Activated naive CD4-positive, alpha-beta T cell treated with anti-CD3 and anti-CD28 coated beads, Interleukin-2, amount 10 ng/mL, durations not matched to agents 7 days and 5 days (primary cell): ENCODE data around the gene SLC23A2.
"Not testable (repeated sequence)": the region's sequence is repeated elsewhere in the genome, so short reads cannot be mapped to it uniquely, and the experiment has no call there.

ENCODE experiments used
- CTCF ChIA-PET: fragments of 350-600 bp; sonication (Branson Sonifier 250); formaldehyde crosslinking; loops from one replicate; lab custom pipeline; 2021; ENCODE audit warnings: antibody characterized with exemption; lab: Charles Lee
- DNase-seq: peaks from one replicate; pipeline ENCODE4 v3.0.0-alpha.2; 2020
- H3K27ac Mint-ChIP-seq: one replicate; pipeline ENCODE4 v1.8.0; 2021; ENCODE audit warnings: mild to moderate bottlenecking, moderate library complexity, mixed read lengths
- H3K27me3 Mint-ChIP-seq: one replicate; pipeline ENCODE4 v1.8.0; 2021; ENCODE audit warnings: mild to moderate bottlenecking, mixed read lengths
- H3K36me3 Mint-ChIP-seq: one replicate; pipeline ENCODE4 v1.8.0; 2021; ENCODE audit warnings: mixed read lengths
- H3K4me1 Mint-ChIP-seq: one replicate; pipeline ENCODE4 v1.8.0; 2021; ENCODE audit warnings: mixed read lengths
- H3K4me3 Mint-ChIP-seq: one replicate; pipeline ENCODE4 v1.8.0; 2021; ENCODE audit warnings: mild to moderate bottlenecking, moderate library complexity, mixed read lengths
- H3K9me3 Mint-ChIP-seq: one replicate; pipeline ENCODE4 v1.8.0; 2021; ENCODE audit warnings: mixed read lengths

SLC23A2 gene

DNA sequence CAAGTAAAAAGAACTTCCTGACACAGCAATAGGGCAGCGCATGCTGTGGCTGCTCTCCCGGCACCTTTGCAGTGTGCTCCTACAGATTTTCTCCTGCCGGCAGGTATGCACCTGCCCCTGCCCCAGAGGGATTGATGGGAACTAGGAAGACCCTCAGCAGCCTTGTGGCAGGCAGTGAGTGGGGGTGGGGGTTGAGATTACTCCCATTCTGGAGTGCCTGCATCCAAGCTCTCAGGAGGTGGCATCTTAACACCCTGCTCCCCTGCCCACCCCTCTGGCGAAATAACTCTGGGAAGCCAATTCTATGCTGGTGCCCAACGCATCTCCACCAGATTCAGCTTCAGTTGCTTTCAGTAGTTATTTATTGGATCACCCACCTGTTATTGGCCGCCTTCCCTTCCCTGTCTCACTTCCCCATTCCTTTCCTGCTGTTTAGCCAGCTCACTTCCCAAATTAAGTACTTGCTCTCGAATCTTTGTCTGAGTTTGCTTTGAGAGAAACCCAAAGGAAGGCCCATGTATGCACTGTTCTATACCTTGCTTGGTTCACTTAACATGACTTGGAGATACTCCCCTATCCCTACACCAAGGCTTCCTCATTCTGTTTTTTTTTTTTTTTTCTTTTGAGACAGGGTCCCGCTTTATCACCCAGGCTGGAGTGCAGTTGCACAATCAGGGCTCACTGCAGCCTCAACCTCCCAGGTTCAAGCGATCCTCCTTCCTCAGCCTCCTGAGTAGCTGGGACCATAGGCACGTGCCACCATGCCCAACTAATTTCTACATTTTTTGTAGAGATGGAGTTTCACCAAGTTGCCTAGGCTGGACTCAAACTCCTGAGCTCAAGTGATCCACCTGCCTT lies 29.3 kb upstream of the SLC23A2 start:
- no peaks in the 10 kb centered on the region for H3K9me3 Mint-ChIP-seq
- CTCF ChIA-PET, result interaction anchor here (1.0 kb wide), 1 partner anchor 11 kb away, joined by 3 read pairs; no protein-coding TSS in a partner anchor
- no peaks in the 10 kb centered on the region for H3K4me1 Mint-ChIP-seq
- no peak overlapping the region for H3K4me3 Mint-ChIP-seq
- peaks cover 21% of the 10 kb centered on the region for H3K27me3 Mint-ChIP-seq
- no peaks in the 10 kb centered on the region for H3K36me3 Mint-ChIP-seq
- no peak overlapping the region for H3K27ac Mint-ChIP-seq
- DNase-seq, result no peak

DNA sequence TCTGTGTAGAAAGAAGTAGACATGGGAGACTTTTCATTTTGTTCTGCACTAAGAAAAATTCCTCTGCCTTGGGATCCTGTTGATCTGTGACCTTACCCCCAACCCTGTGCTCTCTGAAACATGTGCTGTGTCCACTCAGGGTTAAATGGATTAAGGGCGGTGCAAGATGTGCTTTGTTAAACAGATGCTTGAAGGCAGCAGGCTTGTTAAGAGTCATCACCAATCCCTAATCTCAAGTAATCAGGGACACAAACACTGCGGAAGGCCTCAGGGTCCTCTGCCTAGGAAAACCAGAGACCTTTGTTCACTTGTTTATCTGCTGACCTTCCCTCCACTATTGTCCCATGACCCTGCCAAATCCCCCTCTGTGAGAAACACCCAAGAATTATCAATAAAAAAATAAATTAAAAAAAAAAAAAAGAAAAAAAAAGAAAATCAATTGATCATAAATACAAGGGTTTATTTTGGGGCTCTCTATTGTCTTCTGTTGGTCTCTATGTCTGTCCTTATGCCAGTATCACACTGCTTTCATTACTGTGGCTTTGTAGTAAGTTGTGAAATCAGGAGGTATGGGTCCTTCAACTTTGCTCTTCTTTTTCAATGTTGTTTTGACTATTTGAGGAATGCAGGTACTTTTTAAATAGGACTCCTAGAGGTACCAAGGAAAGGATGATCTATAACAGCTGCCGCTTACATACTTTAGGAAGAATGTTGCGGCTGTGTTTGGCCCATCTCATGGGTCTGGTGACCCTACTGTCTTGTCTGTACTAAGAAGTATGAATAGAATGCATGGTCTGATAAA lies 27.1 kb upstream of the SLC23A2 start:
- DNase-seq, H3K4me1 Mint-ChIP-seq, H3K27ac Mint-ChIP-seq, H3K27me3 Mint-ChIP-seq, H3K4me3 Mint-ChIP-seq, CTCF ChIA-PET, H3K36me3 Mint-ChIP-seq, H3K9me3 Mint-ChIP-seq: not testable (repeated sequence)

DNA sequence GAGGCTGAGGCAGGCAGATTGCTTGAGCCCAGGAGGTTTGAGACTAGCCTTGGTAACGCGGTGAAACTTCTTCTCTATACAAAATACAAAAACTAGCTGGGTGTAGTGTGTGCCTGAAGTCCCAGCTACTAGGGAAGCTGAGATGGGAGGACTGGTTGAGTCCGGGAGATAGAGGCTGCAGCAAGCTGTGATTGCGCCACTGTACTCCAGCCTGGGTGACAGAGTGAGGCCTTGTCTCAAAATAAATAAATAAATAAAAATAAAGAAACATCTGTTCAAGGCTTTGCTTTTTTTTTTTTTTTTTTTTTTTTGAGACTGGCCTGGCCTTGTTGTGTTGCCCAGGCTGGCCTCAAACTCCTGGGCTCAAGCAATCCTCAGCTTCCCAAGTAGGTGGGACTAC lies 23.7 kb upstream of the SLC23A2 start:
- H3K36me3 Mint-ChIP-seq, result no peaks in the 10 kb centered on the region
- no peak for DNase-seq
- no peaks in the 10 kb centered on the region for H3K27me3 Mint-ChIP-seq
- H3K4me3 Mint-ChIP-seq, result no peak overlapping the region
- no peaks in the 10 kb centered on the region for H3K9me3 Mint-ChIP-seq
- H3K4me1 Mint-ChIP-seq, result no peaks in the 10 kb centered on the region
- no peak overlapping the region for H3K27ac Mint-ChIP-seq
- CTCF ChIA-PET, result interaction anchor here (0.6 to 1.1 kb wide), 2 partner anchors 75 to 87 kb away, joined by 3 read pairs; no protein-coding TSS in a partner anchor

DNA sequence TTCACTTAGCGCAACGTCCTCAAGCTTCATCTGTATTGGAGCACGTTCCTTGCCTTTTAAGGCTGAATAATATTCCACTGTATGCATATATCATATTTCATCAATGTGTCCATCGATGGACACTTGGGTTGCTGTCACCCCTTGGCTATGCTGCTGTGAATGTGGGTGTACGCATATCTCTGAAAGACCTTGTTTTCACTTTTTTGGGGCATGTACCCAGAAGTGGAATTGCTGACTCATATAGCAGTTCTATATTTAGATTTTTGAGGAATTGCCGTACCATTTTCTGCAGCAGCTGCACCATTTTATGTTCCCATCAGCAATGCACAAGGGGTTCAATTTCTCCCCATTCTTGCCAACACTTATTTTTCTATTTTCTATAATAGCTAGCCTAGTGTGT lies 22.8 kb upstream of the SLC23A2 start:
- H3K27me3 Mint-ChIP-seq, result no peaks in the 10 kb centered on the region
- CTCF ChIA-PET, result no interaction called here
- H3K4me1 Mint-ChIP-seq, result no peaks in the 10 kb centered on the region
- H3K4me3 Mint-ChIP-seq, result no peak overlapping the region
- DNase-seq, result no peak
- no peaks in the 10 kb centered on the region for H3K9me3 Mint-ChIP-seq
- H3K36me3 Mint-ChIP-seq, result no peaks in the 10 kb centered on the region
- no peak overlapping the region for H3K27ac Mint-ChIP-seq

DNA sequence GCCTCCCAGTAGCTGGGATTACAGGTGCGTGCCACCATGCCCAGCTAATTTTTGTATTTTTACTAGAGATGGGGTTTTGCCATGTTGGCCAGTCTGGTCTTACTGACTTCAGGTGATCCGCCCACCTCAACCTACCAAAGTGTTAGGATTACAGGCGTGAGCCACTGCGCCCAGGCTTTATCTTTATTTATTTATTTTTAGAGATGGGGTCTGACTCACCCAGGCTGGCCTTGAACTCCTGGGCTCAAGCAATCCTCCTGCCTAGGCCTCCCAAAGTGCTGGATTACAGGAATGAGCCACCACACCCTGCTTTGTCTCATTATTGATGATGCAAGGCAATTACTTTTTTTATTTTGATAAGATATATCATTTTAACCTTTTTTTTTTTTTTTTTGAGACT lies 21.9 kb upstream of the SLC23A2 start:
- H3K4me1 Mint-ChIP-seq, H3K36me3 Mint-ChIP-seq, H3K27ac Mint-ChIP-seq, H3K4me3 Mint-ChIP-seq, DNase-seq, H3K9me3 Mint-ChIP-seq, H3K27me3 Mint-ChIP-seq, CTCF ChIA-PET: not testable (repeated sequence)

DNA sequence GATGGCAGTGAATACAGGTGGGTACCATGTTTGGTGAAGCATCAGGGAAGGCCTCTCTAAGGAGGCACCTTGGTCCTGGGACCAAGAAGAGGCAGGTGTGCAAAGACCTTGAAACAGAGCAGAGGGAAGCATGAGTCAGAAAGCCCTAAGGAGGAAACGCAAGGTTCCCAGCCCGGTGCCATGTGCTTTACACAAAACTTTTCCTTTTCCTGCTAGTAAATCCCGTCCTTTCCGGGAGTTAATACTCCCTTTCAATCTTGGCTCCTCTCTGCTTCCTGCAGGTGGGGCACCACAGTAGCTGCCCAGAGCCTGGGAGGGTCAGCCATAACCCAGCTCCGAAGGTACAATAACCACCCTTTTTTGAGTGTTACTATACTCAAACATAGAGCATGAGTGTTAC lies 19.4 kb upstream of the SLC23A2 start:
- Mint-ChIP-seq H3K4me1 (no peaks in the 10 kb centered on the region), H3K27me3 (peaks cover 4% of the 10 kb centered on the region), H3K4me3 (no peak overlapping the region), H3K9me3 (no peaks in the 10 kb centered on the region), H3K36me3 (no peaks in the 10 kb centered on the region), H3K27ac (no peak overlapping the region)
- CTCF ChIA-PET, result no interaction called here
- no peak for DNase-seq

DNA sequence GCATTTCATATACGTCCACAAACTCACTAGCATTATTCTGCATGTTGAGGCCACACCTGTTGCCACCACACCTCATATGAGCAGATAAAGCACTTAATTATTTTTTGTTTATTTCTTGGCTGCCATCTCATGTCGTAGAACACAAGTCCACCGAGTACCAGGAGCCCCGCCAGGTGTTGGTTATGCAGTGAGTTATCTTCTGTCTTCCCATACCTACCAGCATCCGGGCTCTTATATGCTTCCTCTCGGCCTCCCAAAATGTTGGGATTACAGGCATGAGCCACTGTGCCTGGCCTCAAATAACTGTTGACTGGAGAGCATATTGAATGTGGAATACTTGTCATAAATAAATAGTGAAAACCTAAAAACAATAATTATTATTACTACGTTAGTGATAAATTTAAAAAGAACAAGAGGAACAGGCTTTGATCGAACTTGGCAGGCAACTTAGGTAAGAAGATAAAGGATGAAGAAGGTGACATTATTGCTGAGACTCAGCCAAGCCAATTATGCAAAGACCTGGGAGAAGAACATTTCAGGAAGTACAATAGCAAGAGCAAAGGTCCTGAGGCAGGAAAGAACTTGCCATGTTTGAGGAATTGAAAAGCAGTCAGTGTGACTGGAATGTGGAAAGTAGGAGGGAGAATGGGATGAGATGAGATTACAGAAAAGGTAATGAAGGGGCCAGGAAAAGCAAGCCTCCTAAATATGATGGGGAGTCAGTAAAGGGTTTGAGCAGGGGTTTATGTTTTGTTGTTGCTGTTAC lies 12.6 kb upstream of the SLC23A2 start:
- Mint-ChIP-seq H3K4me1 (peaks cover 15% of the 10 kb centered on the region), H3K36me3 (no peaks in the 10 kb centered on the region), H3K27me3 (peaks cover 23% of the 10 kb centered on the region), H3K4me3 (no peak overlapping the region), H3K9me3 (no peaks in the 10 kb centered on the region), H3K27ac (no peak overlapping the region)
- no peak for DNase-seq
- CTCF ChIA-PET, result no interaction called here

DNA sequence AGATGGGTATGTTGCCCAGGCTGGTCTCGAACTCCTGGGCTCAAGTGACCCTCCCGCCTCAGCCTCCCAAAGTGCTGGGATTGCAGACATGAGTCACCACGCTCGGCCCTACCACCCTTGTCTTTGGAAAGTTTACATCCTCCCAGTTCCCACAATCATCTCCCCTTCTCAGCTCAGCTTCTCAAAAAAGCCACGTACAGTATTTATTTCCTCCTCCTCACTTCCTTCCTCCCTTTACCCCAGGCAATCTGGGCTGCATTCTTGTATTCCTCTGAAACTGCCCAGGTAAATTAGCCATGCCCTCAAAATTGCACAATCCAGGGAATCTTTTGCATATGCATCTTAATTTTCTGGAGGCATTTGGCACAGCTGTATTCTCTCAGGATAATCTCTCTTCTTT lies 7.4 kb upstream of the SLC23A2 start:
- DNase-seq, result no peak
- Mint-ChIP-seq H3K4me3 (no peak overlapping the region), H3K9me3 (no peaks in the 10 kb centered on the region), H3K27ac (no peak overlapping the region), H3K36me3 (no peaks in the 10 kb centered on the region), H3K4me1 (peaks cover 24% of the 10 kb centered on the region), H3K27me3 (peaks cover 29% of the 10 kb centered on the region)
- CTCF ChIA-PET, result interaction anchor here (1.1 kb wide), 1 partner anchor 93 kb away, joined by 3 read pairs; no protein-coding TSS in a partner anchor

DNA sequence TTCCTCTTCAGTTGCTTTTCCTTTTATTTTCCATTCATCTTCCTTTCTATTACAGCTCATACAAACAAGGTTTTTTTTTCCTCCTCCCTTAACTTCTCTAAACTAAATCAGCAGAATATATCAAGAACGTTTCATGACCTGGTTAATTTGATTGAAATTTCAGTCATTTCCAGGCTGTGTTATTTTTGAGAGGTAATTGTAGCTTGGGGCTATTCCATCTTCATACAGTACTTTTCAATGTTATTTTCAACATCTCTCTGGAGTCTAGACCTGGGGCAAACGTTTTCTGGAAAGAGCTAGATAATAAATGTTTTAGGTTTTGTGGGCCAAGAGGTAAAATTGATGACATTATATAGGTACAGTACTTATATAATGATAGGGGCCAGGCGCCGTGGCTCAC lies 4.0 kb upstream of the SLC23A2 start:
- CTCF ChIA-PET, result interaction anchor here (1.0 to 1.2 kb wide), 4 partner anchors 28 to 181 kb away, joined by 3 to 4 read pairs (median 4); no protein-coding TSS in a partner anchor
- Mint-ChIP-seq H3K4me1 (peaks cover 28% of the 10 kb centered on the region), H3K4me3 (no peak overlapping the region)

DNA sequence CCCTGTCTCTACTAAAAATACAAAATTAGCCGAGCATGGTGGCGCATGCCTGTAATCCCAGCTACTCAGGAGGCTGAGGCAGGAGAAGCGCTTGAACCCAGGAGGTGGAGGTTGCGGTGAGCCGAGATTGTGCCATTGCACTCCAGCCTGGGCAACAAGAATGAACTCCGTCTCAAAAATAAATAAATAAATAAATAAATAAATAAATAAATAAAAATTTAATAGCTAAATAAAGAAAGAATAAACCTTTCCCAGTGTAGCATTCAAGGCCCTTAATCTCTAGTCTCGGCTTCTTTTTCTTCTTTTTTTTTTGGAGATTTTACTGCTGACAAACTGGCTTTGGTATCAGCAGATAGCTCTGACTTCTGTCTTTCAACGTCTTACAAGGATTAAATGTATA lies 3.5 kb upstream of the SLC23A2 start:
- DNase-seq, H3K27ac Mint-ChIP-seq, H3K36me3 Mint-ChIP-seq, H3K4me3 Mint-ChIP-seq, H3K9me3 Mint-ChIP-seq: not testable (repeated sequence)
- CTCF ChIA-PET, result interaction anchor here (1.0 to 1.2 kb wide), 3 partner anchors 27 to 96 kb away, joined by 3 to 4 read pairs (median 4); no protein-coding TSS in a partner anchor
- H3K4me1 Mint-ChIP-seq, result peaks cover 29% of the 10 kb centered on the region
- peaks cover 26% of the 10 kb centered on the region for H3K27me3 Mint-ChIP-seq

More for the DNA sequence above, 4.0 kb upstream of the SLC23A2 start:
- Mint-ChIP-seq H3K27me3 (peaks cover 26% of the 10 kb centered on the region), H3K9me3 (no peaks in the 10 kb centered on the region), H3K27ac (no peak overlapping the region), H3K36me3 (peaks cover 2% of the 10 kb centered on the region)
- DNase-seq, result no peak

DNA sequence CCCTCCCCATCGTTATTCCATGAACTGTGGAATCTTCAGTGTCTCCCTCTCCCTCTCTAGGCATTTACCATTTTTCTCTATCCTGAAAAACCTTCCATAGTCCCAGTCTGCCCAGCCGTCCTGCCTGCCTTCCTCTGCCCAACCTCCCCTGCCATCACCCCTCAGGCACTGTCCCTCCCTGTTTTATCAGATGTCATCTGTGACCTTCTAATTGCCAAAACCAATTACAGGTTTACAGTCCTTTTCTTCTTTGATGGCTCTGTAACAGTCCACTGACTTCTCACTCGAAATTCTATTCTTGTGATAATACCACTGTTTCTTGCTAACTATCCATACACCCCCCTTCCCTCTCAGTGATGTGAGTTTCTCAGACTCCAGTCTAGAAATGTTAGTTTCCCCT lies 2.3 kb upstream of the SLC23A2 start:
- Mint-ChIP-seq H3K4me1 (peaks cover 30% of the 10 kb centered on the region), H3K27ac (no peak overlapping the region), H3K9me3 (no peaks in the 10 kb centered on the region), H3K27me3 (peaks cover 20% of the 10 kb centered on the region), H3K4me3 (no peak overlapping the region), H3K36me3 (peaks cover 2% of the 10 kb centered on the region)
- no peak for DNase-seq
- CTCF ChIA-PET, result no interaction called here

DNA sequence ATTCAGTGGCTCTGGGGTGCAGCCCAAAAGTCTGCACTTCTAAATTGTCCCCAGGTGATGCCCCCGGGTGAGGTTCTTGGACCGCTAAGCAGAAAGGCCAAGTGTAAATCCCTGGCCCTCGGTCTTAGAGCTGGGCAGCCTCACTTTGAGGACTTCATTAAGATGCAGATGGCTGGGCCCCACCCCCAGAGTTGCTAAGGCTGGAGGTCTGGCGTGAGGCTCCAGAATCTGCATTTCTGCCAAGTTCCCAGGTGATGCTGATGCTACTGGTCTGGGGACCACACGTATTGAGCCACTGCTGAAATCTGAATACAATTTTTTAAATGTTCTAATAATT lies 735 bp upstream of the SLC23A2 start:
- Mint-ChIP-seq H3K9me3 (no peaks in the 10 kb centered on the region), H3K27me3 (peaks cover 15% of the 10 kb centered on the region), H3K27ac (peak overlapping the region; percentile 90), H3K36me3 (peaks cover 6% of the 10 kb centered on the region), H3K4me1 (peaks cover 35% of the 10 kb centered on the region), H3K4me3 (peak overlapping the region; percentile 95)
- no peak for DNase-seq
- CTCF ChIA-PET, result no interaction called here

DNA sequence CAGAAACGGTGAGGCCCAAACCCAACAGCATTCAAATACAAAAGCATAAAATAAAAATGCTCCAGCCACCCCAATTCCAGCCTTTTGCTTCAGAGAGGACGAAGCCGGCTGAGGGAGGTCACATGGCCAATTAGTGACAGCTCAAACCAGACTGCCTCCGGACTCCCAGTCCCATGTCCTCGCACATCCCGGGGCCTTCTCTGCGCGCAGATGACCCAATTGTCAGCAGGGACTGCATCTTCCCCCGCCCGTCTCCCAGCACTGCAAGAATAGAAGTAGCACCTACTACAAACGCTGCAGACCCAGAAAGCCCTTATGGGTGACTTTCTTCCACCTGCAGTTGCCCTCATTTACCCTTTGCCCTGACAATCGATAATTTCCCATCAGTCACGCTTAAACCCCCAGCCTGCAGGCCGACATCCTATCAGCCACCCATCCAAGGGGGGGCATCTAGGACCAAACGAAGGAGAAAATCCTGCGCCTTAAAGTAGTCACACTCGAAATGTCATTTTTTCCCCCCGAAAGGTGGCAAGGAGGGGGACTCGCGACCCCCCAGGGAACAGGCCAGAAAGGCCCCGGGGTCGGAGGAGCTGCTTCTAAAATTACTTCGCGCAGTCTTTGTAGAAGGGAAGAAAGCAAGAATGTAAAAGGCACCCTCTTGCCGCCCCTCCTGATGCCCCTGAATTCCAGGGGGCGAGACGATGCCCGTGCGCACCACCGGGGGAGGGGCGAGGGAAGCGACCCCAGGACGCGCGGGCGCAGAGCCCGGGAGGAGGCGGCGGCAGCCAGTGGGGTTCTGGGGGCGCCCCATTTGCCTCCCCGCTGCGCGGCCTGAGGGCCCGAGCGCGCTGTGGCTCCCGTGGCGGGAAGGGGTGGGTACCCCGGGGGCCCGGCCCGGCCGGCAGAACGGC lies 792 bp downstream of the SLC23A2 start:
- Mint-ChIP-seq H3K27me3 (peaks cover 15% of the 10 kb centered on the region), H3K9me3 (no peaks in the 10 kb centered on the region), H3K36me3 (peaks cover 6% of the 10 kb centered on the region), H3K27ac (peak overlapping the region; percentile 67), H3K4me1 (peaks cover 35% of the 10 kb centered on the region), H3K4me3 (peak overlapping the region; percentile 84)
- DNase-seq, result peak; percentile 55
- CTCF ChIA-PET, result interaction anchor here (1.1 to 2.1 kb wide), 3 partner anchors 56 to 100 kb away, joined by 3 to 7 read pairs (median 6); no protein-coding TSS in a partner anchor
